Effector memory CD8-positive, alpha-beta T cell (primary cell): ENCODE measurements around the gene STON2.

Source experiments
- ATAC-seq: fragments of 150-1000 bp; cut with Tn5 transposase; replicated peaks from 2 replicates; pipeline ENCODE4 v1.10.0; 2021; ENCODE audit warnings: mild to moderate bottlenecking, moderate library complexity
- DNase-seq, 3 experiments: peaks; one replicate each; pipeline ENCODE4 v3.0.0; 2021
- H3K27ac Mint-ChIP-seq, 2 donors: one replicate each; pipeline ENCODE4 v1.8.0; 2022; ENCODE audit warnings: mild to moderate bottlenecking in 2 of 2, mixed read lengths in 2 of 2, moderate library complexity in 2 of 2
- H3K27me3 Mint-ChIP-seq, 2 donors: one replicate each; pipeline ENCODE4 v1.8.0; 2022; ENCODE audit warnings: mixed read lengths in 2 of 2
- H3K36me3 Mint-ChIP-seq: one replicate; pipeline ENCODE4 v1.8.0; 2022; ENCODE audit warnings: mild to moderate bottlenecking, moderate library complexity, mixed read lengths; ENCODE audit not compliant: insufficient read depth
- H3K4me1 Mint-ChIP-seq, 2 donors: one replicate each; pipeline ENCODE4 v1.8.0; 2022; ENCODE audit warnings: low read depth in 2 of 2, mixed read lengths in 2 of 2
- H3K4me3 Mint-ChIP-seq, 2 donors: one replicate each; pipeline ENCODE4 v1.8.0; 2022; ENCODE audit warnings: mild to moderate bottlenecking in 2 of 2, mixed read lengths in 2 of 2, moderate library complexity in 2 of 2
- H3K9me3 Mint-ChIP-seq, 2 donors: one replicate each; pipeline ENCODE4 v1.8.0; 2022; ENCODE audit warnings: mixed read lengths in 2 of 2

Gene STON2

GRCh38 chr14:81286574-81287370 is 113.4 kb downstream of the STON2 start:
- ATAC-seq (no peak), DNase-seq (no peak)
- H3K4me3 Mint-ChIP-seq: no peak overlapping the region
- peaks cover 23 to 40% of the 10 kb centered on the region in 2 donors for H3K27me3 Mint-ChIP-seq
- no peak overlapping the region for H3K27ac Mint-ChIP-seq
- no peaks in the 10 kb centered on the region for H3K4me1 Mint-ChIP-seq
- no peaks in the 10 kb centered on the region for H3K36me3 Mint-ChIP-seq
- no peaks in the 10 kb centered on the region for H3K9me3 Mint-ChIP-seq

- Mint-ChIP-seq H3K4me1 (no peaks in the 10 kb centered on the region), H3K4me3 (no peak overlapping the region), H3K9me3 (no peaks in the 10 kb centered on the region), H3K27me3 (peaks cover 15 to 29% of the 10 kb centered on the region in 2 donors), H3K36me3 (no peaks in the 10 kb centered on the region), H3K27ac (no peak overlapping the region)
- no peak for ATAC-seq
- DNase-seq: no peak
These were observed 114.9 kb downstream of the STON2 start for GRCh38 chr14:81285245-81285644.

GRCh38 chr14:81281332-81281731 is 118.8 kb downstream of the STON2 start:
- no peak for ATAC-seq

GRCh38 chr14:81280136-81280791 is 119.9 kb downstream of the STON2 start:
- DNase-seq: no peak
- Mint-ChIP-seq H3K36me3 (no peaks in the 10 kb centered on the region), H3K27me3 (peaks cover 31 to 33% of the 10 kb centered on the region in 2 donors), H3K4me3 (no peak overlapping the region), H3K27ac (no peak overlapping the region), H3K4me1 (peaks cover 0 to 5% of the 10 kb centered on the region in 2 donors), H3K9me3 (no peaks in the 10 kb centered on the region)
- ATAC-seq: no peak

More at GRCh38 chr14:81281332-81281731, 118.8 kb downstream of the STON2 start:
- Mint-ChIP-seq H3K27me3 (peaks cover 23 to 25% of the 10 kb centered on the region in 2 donors), H3K4me3 (no peak overlapping the region), H3K9me3 (no peaks in the 10 kb centered on the region), H3K4me1 (peaks cover 0 to 3% of the 10 kb centered on the region in 2 donors), H3K27ac (no peak overlapping the region), H3K36me3 (no peaks in the 10 kb centered on the region)
- no peak for DNase-seq

GRCh38 chr14:81277096-81277495 is 123.0 kb downstream of the STON2 start:
- H3K27me3 Mint-ChIP-seq: peaks cover 31 to 43% of the 10 kb centered on the region in 2 donors
- H3K36me3 Mint-ChIP-seq: no peaks in the 10 kb centered on the region
- no peak overlapping the region for H3K27ac Mint-ChIP-seq
- H3K4me1 Mint-ChIP-seq: peaks cover 0 to 5% of the 10 kb centered on the region in 2 donors
- no peak for DNase-seq
- no peaks in the 10 kb centered on the region for H3K9me3 Mint-ChIP-seq
- no peak for ATAC-seq
- no peak overlapping the region for H3K4me3 Mint-ChIP-seq

- H3K27ac Mint-ChIP-seq: no peak overlapping the region
- no peaks in the 10 kb centered on the region for H3K36me3 Mint-ChIP-seq
- H3K4me1 Mint-ChIP-seq: peaks cover 0 to 5% of the 10 kb centered on the region in 2 donors
- H3K4me3 Mint-ChIP-seq: no peak overlapping the region
- peaks cover 31 to 43% of the 10 kb centered on the region in 2 donors for H3K27me3 Mint-ChIP-seq
- no peak for ATAC-seq
- no peak for DNase-seq
- H3K9me3 Mint-ChIP-seq: no peaks in the 10 kb centered on the region
These were observed 123.8 kb downstream of the STON2 start for GRCh38 chr14:81276073-81277069.

GRCh38 chr14:81275305-81276072 is 124.6 kb downstream of the STON2 start:
- no peak overlapping the region for H3K4me3 Mint-ChIP-seq
- H3K27ac Mint-ChIP-seq: no peak overlapping the region
- ATAC-seq (no peak), DNase-seq (no peak)
- H3K9me3 Mint-ChIP-seq: no peaks in the 10 kb centered on the region
- peaks cover 0 to 5% of the 10 kb centered on the region in 2 donors for H3K4me1 Mint-ChIP-seq
- peaks cover 31 to 43% of the 10 kb centered on the region in 2 donors for H3K27me3 Mint-ChIP-seq
- no peaks in the 10 kb centered on the region for H3K36me3 Mint-ChIP-seq

- H3K9me3 Mint-ChIP-seq: no peaks in the 10 kb centered on the region
- no peak overlapping the region for H3K4me3 Mint-ChIP-seq
- no peaks in the 10 kb centered on the region for H3K36me3 Mint-ChIP-seq
- H3K27me3 Mint-ChIP-seq: peaks cover 35 to 47% of the 10 kb centered on the region in 2 donors
- peaks cover 0 to 5% of the 10 kb centered on the region in 2 donors for H3K4me1 Mint-ChIP-seq
- H3K27ac Mint-ChIP-seq: no peak overlapping the region
- no peak for DNase-seq
- ATAC-seq: no peak
These were observed 126.1 kb downstream of the STON2 start for GRCh38 chr14:81273961-81274575.

GRCh38 chr14:81273521-81273920 is 126.6 kb downstream of the STON2 start:
- Mint-ChIP-seq H3K36me3 (no peaks in the 10 kb centered on the region), H3K4me3 (no peak overlapping the region), H3K4me1 (peaks cover 0 to 5% of the 10 kb centered on the region in 2 donors), H3K27ac (no peak overlapping the region), H3K27me3 (peaks cover 38 to 52% of the 10 kb centered on the region in 2 donors), H3K9me3 (no peaks in the 10 kb centered on the region)
- no peak for ATAC-seq
- DNase-seq: no peak

- H3K9me3 Mint-ChIP-seq: no peaks in the 10 kb centered on the region
- H3K4me1 Mint-ChIP-seq: peaks cover 0 to 5% of the 10 kb centered on the region in 2 donors
- DNase-seq: no peak
- H3K4me3 Mint-ChIP-seq: no peak overlapping the region
- no peak overlapping the region for H3K27ac Mint-ChIP-seq
- no peaks in the 10 kb centered on the region for H3K36me3 Mint-ChIP-seq
- no peak for ATAC-seq
- H3K27me3 Mint-ChIP-seq: peaks cover 35 to 52% of the 10 kb centered on the region in 2 donors
These were observed 127.8 kb downstream of the STON2 start for GRCh38 chr14:81272317-81272716.

- H3K4me1 Mint-ChIP-seq: no peaks in the 10 kb centered on the region
- no peak overlapping the region for H3K27ac Mint-ChIP-seq
- H3K4me3 Mint-ChIP-seq: no peak overlapping the region
- DNase-seq (no peak), ATAC-seq (no peak)
- no peaks in the 10 kb centered on the region for H3K9me3 Mint-ChIP-seq
- peaks cover 30 to 45% of the 10 kb centered on the region in 2 donors for H3K27me3 Mint-ChIP-seq
- no peaks in the 10 kb centered on the region for H3K36me3 Mint-ChIP-seq
These were observed 130.1 kb downstream of the STON2 start for GRCh38 chr14:81269979-81270375.
